ENCODE measurements around the gene SMR3B.
A peak's percentile ranks its signal among the peaks of the same experiment; 100 is the strongest.

SMR3B gene

GRCh38 chr4:70382691-70383181 lies at the start of gene SMR3B:
SMR3B (plus strand) TSS chr4:70383131; CDS start chr4:70384511, 1,380 bp downstream.
- DNase-seq, result no peak

- DNase-seq, result no peak
These were observed 48.2 kb upstream of the SMR3B start, which contains the start of gene CABS1 for GRCh38 chr4:70334681-70335080. CABS1 (plus strand) TSS chr4:70334981; CDS start chr4:70335040, 59 bp downstream.

- DNase-seq, result no peak
These were observed 46.9 kb upstream of the SMR3B start for GRCh38 chr4:70336043-70336442.

GRCh38 chr4:70337886-70338420 lies 45.0 kb upstream of the SMR3B start:
- DNase-seq, result no peak

GRCh38 chr4:70356185-70356584 lies 26.7 kb upstream of the SMR3B start:
- DNase-seq, result no peak

GRCh38 chr4:70359115-70359661 lies 23.7 kb upstream of the SMR3B start:
- no peak for DNase-seq

GRCh38 chr4:70360460-70360859 lies 22.5 kb upstream of the SMR3B start, which contains the start of gene SMR3A:
SMR3A (plus strand) TSS chr4:70360760; CDS start chr4:70362116, 1,356 bp downstream.
- no peak for DNase-seq

GRCh38 chr4:70364002-70364401 lies 18.9 kb upstream of the SMR3B start:
- DNase-seq, result no peak

- DNase-seq, result peak; percentile 5 to 43
These were observed 17.5 kb upstream of the SMR3B start for GRCh38 chr4:70365479-70365878.

- DNase-seq, result no peak
These were observed 15.1 kb upstream of the SMR3B start for GRCh38 chr4:70367813-70368212.

- DNase-seq, result no peak
These were observed 10.9 kb upstream of the SMR3B start for GRCh38 chr4:70371987-70372386.

GRCh38 chr4:70372760-70373159 lies 10.2 kb upstream of the SMR3B start:
- DNase-seq, result no peak

- no peak for DNase-seq
These were observed 2.4 kb upstream of the SMR3B start for GRCh38 chr4:70380578-70380977.

- DNase-seq, result no peak
These were observed 9.3 kb downstream of the SMR3B start for GRCh38 chr4:70392057-70392776.

- no peak for DNase-seq
These were observed 14.6 kb downstream of the SMR3B start, which contains the start of gene OPRPN for GRCh38 chr4:70397580-70397979. OPRPN (plus strand) TSS chr4:70397940; CDS start chr4:70399286, 1,346 bp downstream.

GRCh38 chr4:70399319-70399718 lies 16.4 kb downstream of the SMR3B start:
- no peak for DNase-seq

- DNase-seq, result no peak
These were observed 19.8 kb downstream of the SMR3B start for GRCh38 chr4:70402762-70403161.

GRCh38 chr4:70405765-70406164 lies 22.8 kb downstream of the SMR3B start:
- no peak for DNase-seq

- no peak for DNase-seq
These were observed 42.4 kb downstream of the SMR3B start for GRCh38 chr4:70425306-70425705.

GRCh38 chr4:70426789-70427188 lies 43.9 kb downstream of the SMR3B start:
- DNase-seq, result no peak

GRCh38 chr4:70437197-70437596 lies 54.3 kb downstream of the SMR3B start:
- no peak for DNase-seq

Measured in NCI-H2081 (cell line).